HepG2 (cell line): Measurements from ENCODE around the gene ATP6V0D1. TPM values are rescaled to one million over a fixed set of nuclear protein-coding genes. Genes with fewer than 3 reads are reported as not detected.

Experiments used
- DNMT1 ChIP-seq: sonication (generic); formaldehyde crosslinking; IDR thresholded peaks from 2 replicates; pipeline ENCODE4 v1.5.1; 2020; ENCODE audit warnings: mild to moderate bottlenecking, missing genetic modification reagents
- FOSL2 ChIP-seq: sonication (generic); formaldehyde crosslinking; IDR thresholded peaks from 2 replicates; pipeline ENCODE4 v1.4.0; 2020; ENCODE audit warnings: missing genetic modification reagents
- FOXC1 ChIP-seq: sonication (generic); formaldehyde crosslinking; IDR thresholded peaks from 2 replicates; pipeline ENCODE4 v1.8.0; 2022; ENCODE audit warnings: mild to moderate bottlenecking, missing genetic modification reagents, borderline replicate concordance
- JUNB ChIP-seq: sonication (generic); formaldehyde crosslinking; IDR thresholded peaks from 2 replicates; pipeline ENCODE4 v1.8.0; 2022; ENCODE audit warnings: missing genetic modification reagents, mild to moderate bottlenecking, borderline replicate concordance
- POLR2G ChIP-seq: fragments of 200-400 bp; formaldehyde crosslinking; IDR thresholded peaks from 2 replicates; pipeline ENCODE4 v1.6.1; 2018; ENCODE audit warnings: mild to moderate bottlenecking, low read depth, low read length, moderate library complexity
- PPARG ChIP-seq: conservative IDR thresholded peaks from 2 replicates; pipeline ENCODE4 v1.6.1; 2016; ENCODE audit warnings: missing biosample characterization, missing genetic modification reagents
- SNAPC4 ChIP-seq: sonication (generic); formaldehyde crosslinking; IDR thresholded peaks from 2 replicates; pipeline ENCODE4 v1.4.0; 2020; ENCODE audit warnings: mild to moderate bottlenecking, missing genetic modification reagents
- TCF7L2 ChIP-seq: IDR thresholded peaks from 2 replicates; pipeline ENCODE4 v1.6.1; 2011; ENCODE audit warnings: mild to moderate bottlenecking, low read depth, low read length, moderate library complexity
- TMF1 ChIP-seq: sonication (generic); formaldehyde crosslinking; IDR thresholded peaks from 2 replicates; pipeline ENCODE4 v1.8.1; 2022; ENCODE audit warnings: low read depth, missing genetic modification reagents
- UBTF ChIP-seq: sonication (generic); formaldehyde crosslinking; IDR thresholded peaks from 2 replicates; pipeline ENCODE4 v1.4.0; 2020; ENCODE audit warnings: mild to moderate bottlenecking, missing genetic modification reagents
- ZBTB20 ChIP-seq: sonication (generic); formaldehyde crosslinking; IDR thresholded peaks from 2 replicates; pipeline ENCODE4 v1.8.1; 2023; ENCODE audit warnings: missing genetic modification reagents, low read depth, mild to moderate bottlenecking, borderline replicate concordance
- ZNF207 ChIP-seq: fragments of 450-650 bp; IDR thresholded peaks from 2 replicates; pipeline ENCODE4 v1.6.1; 2016; ENCODE audit warnings: antibody characterized with exemption, borderline replicate concordance
- ZNF281 ChIP-seq: sonication (generic); formaldehyde crosslinking; IDR thresholded peaks from 2 replicates; pipeline ENCODE4 v1.4.0; 2020; ENCODE audit warnings: missing genetic modification reagents, borderline replicate concordance
- ZNF382 ChIP-seq: sonication (generic); formaldehyde crosslinking; IDR thresholded peaks from 2 replicates; pipeline ENCODE4 v1.5.0; 2020; ENCODE audit warnings: missing genetic modification reagents, mild to moderate bottlenecking, borderline replicate concordance
- ZNF446 ChIP-seq: sonication (generic); formaldehyde crosslinking; IDR thresholded peaks from 2 replicates; pipeline ENCODE4 v1.5.0; 2020; ENCODE audit warnings: mild to moderate bottlenecking, missing genetic modification reagents
- ZNF510 ChIP-seq: sonication (generic); formaldehyde crosslinking; IDR thresholded peaks from 2 replicates; pipeline ENCODE4 v1.4.0; 2020; ENCODE audit warnings: low read depth, mild to moderate bottlenecking, missing genetic modification reagents
- ZNF614 ChIP-seq: IDR thresholded peaks from 2 replicates; pipeline ENCODE4 v1.6.1; 2018; ENCODE audit warnings: missing biosample characterization, missing genetic modification reagents, inconsistent platforms, borderline replicate concordance
- ZNF709 ChIP-seq: sonication (generic); formaldehyde crosslinking; IDR thresholded peaks from 2 replicates; pipeline ENCODE4 v1.5.0; 2020; ENCODE audit warnings: mild to moderate bottlenecking, missing genetic modification reagents
- ZNF766 ChIP-seq: sonication (generic); formaldehyde crosslinking; IDR thresholded peaks from 2 replicates; pipeline ENCODE4 v1.5.0; 2020; ENCODE audit warnings: missing genetic modification reagents, borderline replicate concordance
- ZNF792 ChIP-seq: IDR thresholded peaks from 2 replicates; pipeline ENCODE4 v1.6.1; 2016
- polyA plus RNA-seq, 8 experiments: library from polyadenylated mRNA; depleted of rRNA in 3 of 8; stranded (reverse) in 7 of 8; unstranded in 1 of 8; fragments of >200 nt; fragmentation: Illumina TruSeq in 4 of 8; extraction: Trizol in 4 of 8; gene quantifications; 2 replicates each; pipeline versions ENCODE4 v1.2.1 to v1.2.3, GENCODE V29; 2011 to 2016; ENCODE audit warnings: low read depth in 4 of 8, missing spikeins in 1 of 8, mixed read lengths in 1 of 8; ENCODE audit not compliant: insufficient read depth in 1 of 8
- total RNA-seq, 5 experiments: library from RNA; depleted of rRNA; stranded (reverse); fragments of >200 nt; fragmentation: Illumina TruSeq; extraction: Trizol; gene quantifications; 2 replicates each; pipeline ENCODE4 v1.2.3, GENCODE V29; 2016; ENCODE audit warnings: low read depth in 1 of 5

Gene ATP6V0D1
- total and polyA plus RNA-seq, 2 of the 13 experiments (the other 11 are each of a cell fraction or from before 2014, with no cell fraction given) = 51.1 to 61.3 TPM

GRCh38 chr16:67428146-67428731, 52.7 kb downstream of the ATP6V0D1 start (continued):
- no peak for TF ChIP-seq ZNF281 (CRISPR knock-in tag)
- no peak for TF ChIP-seq TCF7L2
- TF ChIP-seq ZNF510 (CRISPR knock-in tag) = no peak
- TF ChIP-seq POLR2G = no peak
- peak; percentile 72; the same call in 1 of the 2 replicates for TF ChIP-seq FOSL2 (CRISPR knock-in tag)
- no peak for TF ChIP-seq ZNF382 (CRISPR knock-in tag)
- peak; percentile 47; the same call in 1 of the 2 replicates for TF ChIP-seq PPARG (CRISPR knock-in tag)
- no peak for TF ChIP-seq SNAPC4 (CRISPR knock-in tag)
- TF ChIP-seq DNMT1 (CRISPR knock-in tag) = no peak; the same call in 1 of the 2 replicates
- TF ChIP-seq FOXC1 (CRISPR knock-in tag) = no peak
- TF ChIP-seq ZNF709 (CRISPR knock-in tag) = 0 out of 2 replicates have a peak, but pooled peaks have one; percentile 34
- no peak for TF ChIP-seq ZNF766 (CRISPR knock-in tag)
- peak; percentile 53 for TF ChIP-seq UBTF (CRISPR knock-in tag)
- TF ChIP-seq ZNF792 (CRISPR knock-in tag) = 0 out of 2 replicates have a peak, but pooled peaks have one; percentile 42
- no peak for TF ChIP-seq ZNF207
- TF ChIP-seq ZNF446 = peak; percentile 73; the same call in 1 of the 2 replicates
- TF ChIP-seq TMF1 (CRISPR knock-in tag) = no peak
- TF ChIP-seq ZNF614 (CRISPR knock-in tag) = peak; percentile 39; the same call in 1 of the 2 replicates
- TF ChIP-seq ZBTB20 (CRISPR knock-in tag) = no peak
- TF ChIP-seq JUNB (CRISPR knock-in tag) = no peak
